ENCODE data around the gene CACNB2.

Gene CACNB2

DNA sequence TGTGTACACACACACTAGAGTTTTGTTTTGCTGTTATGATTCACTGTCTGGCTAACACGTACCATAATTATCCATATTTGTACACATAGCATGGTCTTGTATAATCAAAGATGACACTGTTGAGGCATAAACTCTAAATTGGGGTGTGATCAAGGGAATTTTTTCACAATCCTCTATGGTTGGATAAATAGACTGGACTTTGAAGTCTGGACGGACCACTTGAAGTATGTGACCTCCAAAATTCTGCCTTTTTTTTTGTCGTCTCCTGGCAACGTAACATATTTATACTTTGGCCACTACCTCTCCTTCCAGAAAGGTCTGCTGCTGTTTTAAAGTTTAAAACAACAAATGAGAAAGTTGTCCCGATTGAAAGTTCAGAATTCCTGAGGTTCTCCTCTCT, 193.4 kb downstream of the CACNB2 start:
- Mint-ChIP-seq H3K27me3 (no peaks in the 10 kb centered on the region), H3K27ac (no peak overlapping the region), H3K4me3 (no peak overlapping the region), H3K9me3 (no peaks in the 10 kb centered on the region), H3K4me1 (no peaks in the 10 kb centered on the region), H3K36me3 (no peaks in the 10 kb centered on the region)
- no peak for ATAC-seq

DNA sequence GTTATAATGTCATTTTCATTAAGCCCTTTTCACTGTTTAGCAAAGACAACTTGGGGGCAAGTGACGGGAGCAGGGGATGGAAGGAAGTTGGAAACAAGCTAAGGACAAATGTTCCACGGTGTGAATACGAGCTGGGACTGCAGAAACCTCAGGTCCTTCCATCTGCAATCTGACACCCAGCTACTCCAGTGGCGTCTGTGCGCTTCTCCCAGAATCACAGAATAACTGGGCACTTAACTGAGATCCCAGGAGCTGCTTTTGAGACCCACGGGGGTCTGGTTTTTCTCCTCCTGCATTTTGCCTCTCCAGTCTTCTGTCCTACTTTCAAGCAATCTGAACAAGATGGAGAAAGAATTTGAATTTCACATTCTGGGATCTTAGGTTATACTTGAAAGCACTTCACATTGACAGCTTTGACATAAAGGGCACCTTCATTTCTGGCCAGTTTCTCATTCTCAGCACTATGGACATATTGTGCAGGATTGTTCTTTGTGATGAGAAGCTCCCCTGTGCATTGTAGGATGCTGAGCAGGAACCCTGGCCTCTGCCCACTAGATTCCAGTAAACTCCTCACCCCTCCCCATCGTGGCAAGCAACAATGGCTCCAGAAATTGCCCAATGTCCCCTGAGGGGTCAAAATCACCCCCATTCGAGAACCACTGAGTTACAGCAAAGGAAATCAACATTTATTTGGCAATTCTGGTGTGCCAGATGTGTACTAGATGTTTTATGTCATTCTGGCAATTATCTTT, 194.1 kb downstream of the CACNB2 start:
- H3K27ac Mint-ChIP-seq, result no peak overlapping the region
- no peaks in the 10 kb centered on the region for H3K4me1 Mint-ChIP-seq
- H3K36me3 Mint-ChIP-seq, result no peaks in the 10 kb centered on the region
- no peak for ATAC-seq
- H3K9me3 Mint-ChIP-seq, result no peaks in the 10 kb centered on the region
- no peak overlapping the region for H3K4me3 Mint-ChIP-seq
- no peaks in the 10 kb centered on the region for H3K27me3 Mint-ChIP-seq

DNA sequence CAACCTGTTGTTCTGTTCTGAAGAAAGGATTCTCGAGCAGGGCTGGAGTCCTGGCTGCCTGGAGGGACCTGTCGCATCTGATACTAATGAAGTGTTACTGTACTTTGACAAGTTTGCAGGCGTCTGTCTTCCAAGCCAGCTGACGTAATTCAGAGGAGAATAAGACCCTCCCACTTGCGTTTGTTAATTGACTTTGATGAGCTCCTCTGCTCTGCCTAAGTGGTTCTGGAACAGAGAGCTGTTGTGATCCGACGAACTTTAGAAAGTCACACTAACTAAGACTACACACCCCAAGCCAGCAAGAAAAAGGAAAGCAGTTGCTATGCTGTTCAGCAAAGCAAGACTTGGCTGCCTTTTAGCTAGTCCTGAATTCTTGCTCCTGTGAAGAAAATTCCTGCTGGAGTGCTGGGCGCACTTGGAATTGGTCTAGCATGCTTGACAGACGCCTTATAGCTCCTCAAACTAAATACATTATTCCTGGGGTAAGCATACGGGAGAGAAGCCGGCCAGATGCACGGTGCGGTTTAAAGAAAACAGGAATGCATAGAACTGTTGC, 200.3 kb downstream of the CACNB2 start:
- no peaks in the 10 kb centered on the region for H3K27me3 Mint-ChIP-seq
- ATAC-seq, result no peak
- no peaks in the 10 kb centered on the region for H3K4me1 Mint-ChIP-seq
- H3K36me3 Mint-ChIP-seq, result no peaks in the 10 kb centered on the region
- H3K4me3 Mint-ChIP-seq, result no peak overlapping the region
- no peak overlapping the region for H3K27ac Mint-ChIP-seq
- no peaks in the 10 kb centered on the region for H3K9me3 Mint-ChIP-seq

DNA sequence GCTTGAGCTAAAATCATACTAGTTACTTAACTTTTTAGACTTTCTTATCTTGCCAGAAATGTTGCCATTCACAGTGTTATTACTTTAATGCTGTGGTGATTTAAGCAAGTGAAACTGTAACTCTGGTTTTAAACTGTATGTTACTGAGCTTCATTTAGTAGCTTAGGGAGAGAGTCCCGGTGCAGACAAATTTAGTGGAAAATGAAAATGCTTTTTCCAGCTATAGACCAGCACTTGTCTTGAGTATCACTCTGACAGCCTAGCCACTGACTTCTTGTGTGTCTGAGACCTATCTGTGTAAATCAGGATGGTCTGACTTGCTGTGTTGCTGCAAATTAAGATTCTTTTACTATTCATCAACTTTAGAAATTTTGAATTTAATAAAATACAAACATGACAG, 200.8 kb downstream of the CACNB2 start:
- Mint-ChIP-seq H3K36me3 (no peaks in the 10 kb centered on the region), H3K4me3 (no peak overlapping the region), H3K27me3 (no peaks in the 10 kb centered on the region), H3K4me1 (no peaks in the 10 kb centered on the region), H3K9me3 (no peaks in the 10 kb centered on the region), H3K27ac (no peak overlapping the region)
- no peak for ATAC-seq

DNA sequence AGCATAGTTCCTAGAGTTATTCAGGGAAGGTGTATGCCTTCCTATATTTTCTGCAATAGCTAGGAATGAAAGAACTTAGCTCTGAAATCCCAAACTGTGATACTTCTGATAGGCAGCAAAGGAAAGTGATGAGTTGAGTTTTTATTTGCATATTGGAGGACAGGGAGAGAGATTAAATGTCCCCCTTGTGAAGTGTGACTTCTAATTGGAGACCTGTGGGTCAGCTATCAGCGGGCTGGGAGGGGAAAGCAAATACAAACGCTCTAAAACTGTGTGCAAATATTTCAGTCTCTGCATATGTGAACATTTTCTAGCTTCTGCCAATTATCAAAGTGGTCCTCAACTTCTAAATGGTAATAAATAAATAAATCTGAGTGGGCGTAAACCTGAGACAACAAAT, 203.3 kb downstream of the CACNB2 start:
- Mint-ChIP-seq H3K27ac (no peak overlapping the region), H3K4me3 (no peak overlapping the region), H3K27me3 (peaks cover 8% of the 10 kb centered on the region), H3K9me3 (peaks cover 3% of the 10 kb centered on the region), H3K36me3 (no peaks in the 10 kb centered on the region), H3K4me1 (no peaks in the 10 kb centered on the region)
- no peak for ATAC-seq

DNA sequence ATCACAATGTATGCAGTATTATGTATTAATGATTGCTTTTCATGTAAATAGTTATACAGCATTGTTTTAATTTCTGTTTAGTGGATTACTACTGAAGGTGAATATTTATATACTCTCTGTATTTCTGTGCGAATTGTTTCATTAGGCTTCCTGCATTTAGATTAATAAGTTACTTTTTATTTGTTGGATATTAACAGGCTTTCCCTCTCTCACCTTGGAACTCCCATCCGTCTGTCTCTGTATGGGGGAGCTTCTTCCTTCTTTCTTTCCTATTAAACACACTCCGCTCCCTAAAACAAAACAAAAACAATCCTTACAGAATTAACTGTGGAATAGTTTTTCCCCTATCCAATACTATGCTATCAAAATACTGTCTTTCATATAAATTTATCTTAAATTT, 205.1 kb downstream of the CACNB2 start:
- H3K4me1 Mint-ChIP-seq, result no peaks in the 10 kb centered on the region
- peaks cover 8% of the 10 kb centered on the region for H3K27me3 Mint-ChIP-seq
- ATAC-seq, result no peak
- no peaks in the 10 kb centered on the region for H3K36me3 Mint-ChIP-seq
- H3K9me3 Mint-ChIP-seq, result peaks cover 3% of the 10 kb centered on the region
- no peak overlapping the region for H3K4me3 Mint-ChIP-seq
- H3K27ac Mint-ChIP-seq, result no peak overlapping the region

DNA sequence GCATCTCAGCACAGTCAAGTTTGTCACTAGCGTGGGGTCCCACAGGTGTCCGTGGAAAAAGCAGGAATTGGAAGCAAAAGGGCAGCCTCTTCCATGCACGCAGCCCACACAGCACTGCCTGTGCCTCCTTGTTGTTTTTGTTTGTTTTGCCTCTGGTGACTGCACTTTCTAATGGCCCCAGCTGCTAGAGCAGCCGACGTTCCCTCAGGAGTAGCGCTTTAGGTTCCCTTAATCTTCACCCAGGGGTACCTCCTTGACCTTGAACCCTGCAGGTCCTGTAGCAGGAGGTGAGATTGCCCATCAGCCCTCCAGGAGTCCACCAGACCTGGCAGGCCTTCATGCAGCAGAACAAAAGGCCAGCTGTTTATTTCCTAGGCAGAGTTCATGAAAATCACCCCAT, 210.1 kb downstream of the CACNB2 start:
- H3K4me3 Mint-ChIP-seq, result no peak overlapping the region
- H3K4me1 Mint-ChIP-seq, result no peaks in the 10 kb centered on the region
- H3K36me3 Mint-ChIP-seq, result no peaks in the 10 kb centered on the region
- no peak for ATAC-seq
- H3K9me3 Mint-ChIP-seq, result peaks cover 3% of the 10 kb centered on the region
- no peak overlapping the region for H3K27ac Mint-ChIP-seq
- peaks cover 8% of the 10 kb centered on the region for H3K27me3 Mint-ChIP-seq

DNA sequence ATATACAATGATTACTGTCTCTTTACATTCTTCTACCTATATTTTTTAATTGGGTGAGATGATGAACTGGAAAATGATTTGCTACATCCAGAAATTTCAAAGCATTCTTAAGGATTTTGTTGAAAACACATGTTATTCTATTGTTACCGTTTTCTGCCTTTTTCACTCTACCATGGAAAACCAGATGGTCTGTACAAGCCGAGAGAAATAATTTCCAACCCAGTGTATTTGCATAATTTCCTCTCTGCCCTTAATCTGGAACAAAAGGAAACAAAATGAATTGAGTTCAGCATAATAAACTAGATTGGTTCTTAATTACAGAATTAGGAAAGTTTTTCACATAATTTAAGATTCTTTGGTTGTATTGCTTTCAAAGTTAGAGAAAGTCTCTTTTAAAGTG, 211.2 kb downstream of the CACNB2 start:
- ATAC-seq, result no peak
- Mint-ChIP-seq H3K36me3 (no peaks in the 10 kb centered on the region), H3K4me1 (no peaks in the 10 kb centered on the region), H3K4me3 (no peak overlapping the region), H3K9me3 (peaks cover 3% of the 10 kb centered on the region), H3K27me3 (peaks cover 8% of the 10 kb centered on the region), H3K27ac (no peak overlapping the region)

DNA sequence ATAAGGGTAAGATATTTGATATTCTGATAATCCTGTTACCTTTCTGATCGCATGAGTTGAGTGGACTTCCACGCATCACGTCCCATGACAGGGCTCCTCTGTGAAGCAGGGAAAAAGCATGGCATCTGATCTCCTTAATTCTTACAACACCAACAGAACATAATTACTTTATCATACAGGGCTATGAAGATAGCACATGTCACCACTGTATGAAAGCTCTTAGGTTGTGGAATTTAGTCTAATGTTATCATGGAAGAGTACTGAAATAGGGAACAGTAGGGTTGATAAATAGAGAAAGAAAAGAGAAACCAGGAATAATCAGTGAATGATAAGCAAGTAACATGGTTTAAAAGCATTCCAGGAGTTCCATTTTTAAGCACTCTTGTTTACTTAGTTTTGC, 212.0 kb downstream of the CACNB2 start:
- no peak for ATAC-seq
- H3K27ac Mint-ChIP-seq, result no peak overlapping the region
- peaks cover 8% of the 10 kb centered on the region for H3K27me3 Mint-ChIP-seq
- H3K9me3 Mint-ChIP-seq, result peaks cover 3% of the 10 kb centered on the region
- H3K36me3 Mint-ChIP-seq, result no peaks in the 10 kb centered on the region
- H3K4me3 Mint-ChIP-seq, result no peak overlapping the region
- H3K4me1 Mint-ChIP-seq, result no peaks in the 10 kb centered on the region

DNA sequence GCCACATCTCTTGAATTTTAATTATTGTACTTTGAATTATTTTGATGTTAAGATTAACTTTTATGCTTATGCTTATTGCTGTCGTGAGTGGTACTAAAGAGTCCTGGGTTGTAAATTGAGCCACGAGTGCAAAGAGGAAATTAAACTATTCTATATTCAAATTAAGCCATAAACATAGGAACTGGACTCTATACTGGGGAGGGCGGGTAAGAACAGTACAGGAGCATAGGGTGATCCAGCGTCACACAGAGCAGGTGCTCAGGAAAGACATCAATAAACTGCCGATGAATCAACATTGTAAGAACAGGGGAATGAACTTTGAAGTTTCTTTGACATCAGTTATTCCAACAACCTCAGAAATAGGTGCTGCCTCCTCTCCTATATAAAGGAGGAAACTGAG, 219.6 kb downstream of the CACNB2 start:
- H3K9me3 Mint-ChIP-seq, result peaks cover 3% of the 10 kb centered on the region
- no peaks in the 10 kb centered on the region for H3K4me1 Mint-ChIP-seq
- no peak overlapping the region for H3K4me3 Mint-ChIP-seq
- H3K27ac Mint-ChIP-seq, result no peak overlapping the region
- H3K27me3 Mint-ChIP-seq, result peaks cover 7% of the 10 kb centered on the region
- ATAC-seq, result no peak
- H3K36me3 Mint-ChIP-seq, result no peaks in the 10 kb centered on the region

DNA sequence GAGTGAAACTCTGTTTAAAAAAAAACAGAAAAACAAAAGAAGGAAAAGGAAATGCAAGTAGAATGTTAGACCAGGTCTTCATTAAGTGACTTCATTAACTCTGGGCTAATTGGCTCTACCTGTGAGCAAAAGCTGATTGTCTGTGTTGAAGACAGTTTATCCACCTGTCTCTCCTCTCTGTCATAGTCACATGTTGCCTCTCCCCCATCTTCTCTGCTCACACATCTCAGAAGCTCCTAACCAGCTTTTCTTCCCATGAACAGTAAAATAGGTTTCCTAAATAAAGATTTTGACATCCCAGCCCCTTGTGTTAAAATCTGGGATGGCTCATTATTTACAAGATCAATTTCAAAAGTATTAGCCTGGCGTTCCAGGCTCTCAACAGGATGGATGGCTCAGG, 222.7 kb downstream of the CACNB2 start:
- ATAC-seq, result no peak
- Mint-ChIP-seq H3K27ac (no peak overlapping the region), H3K36me3 (no peaks in the 10 kb centered on the region), H3K27me3 (peaks cover 9% of the 10 kb centered on the region), H3K4me1 (no peaks in the 10 kb centered on the region), H3K9me3 (peaks cover 3% of the 10 kb centered on the region), H3K4me3 (no peak overlapping the region)

DNA sequence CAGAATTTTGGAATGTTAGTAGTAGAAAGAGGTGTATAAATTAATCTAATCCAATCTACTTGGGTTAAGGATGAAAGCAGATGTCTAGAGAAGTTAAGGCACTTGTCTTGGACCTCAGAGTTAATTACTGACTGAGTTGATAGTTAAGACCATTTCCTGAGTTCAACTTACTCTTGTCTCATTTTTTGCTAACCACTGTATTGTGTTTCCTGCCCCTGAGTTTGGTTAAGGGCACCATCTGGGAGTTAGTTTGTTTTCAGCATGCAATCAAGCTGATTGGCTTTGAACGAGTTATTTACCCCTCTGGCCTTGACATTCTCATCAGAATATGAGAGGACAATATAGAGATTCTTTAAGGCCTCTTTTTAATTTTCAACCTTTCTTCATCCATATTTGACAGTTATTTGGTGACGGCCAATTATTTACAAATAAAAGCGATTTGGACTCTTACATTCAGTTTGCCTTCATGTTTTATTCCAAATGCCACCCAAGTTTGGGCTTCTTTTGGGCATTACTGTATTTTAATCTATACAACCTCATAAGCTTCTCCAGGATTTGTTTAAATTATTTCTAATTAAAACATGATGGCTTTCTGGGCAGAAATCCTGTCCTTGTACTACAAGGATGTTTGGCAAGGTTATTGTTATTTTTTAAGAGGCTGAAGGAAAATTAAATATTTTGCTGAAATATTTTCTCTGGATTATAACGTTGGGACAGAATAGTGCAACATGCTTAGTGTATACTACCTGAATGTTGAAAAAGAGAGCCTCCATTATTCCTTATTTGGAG, 225.0 kb downstream of the CACNB2 start:
- H3K36me3 Mint-ChIP-seq, result no peaks in the 10 kb centered on the region
- no peak overlapping the region for H3K4me3 Mint-ChIP-seq
- H3K4me1 Mint-ChIP-seq, result no peaks in the 10 kb centered on the region
- ATAC-seq, result no peak
- peaks cover 9% of the 10 kb centered on the region for H3K27me3 Mint-ChIP-seq
- H3K27ac Mint-ChIP-seq, result no peak overlapping the region
- peaks cover 3% of the 10 kb centered on the region for H3K9me3 Mint-ChIP-seq

DNA sequence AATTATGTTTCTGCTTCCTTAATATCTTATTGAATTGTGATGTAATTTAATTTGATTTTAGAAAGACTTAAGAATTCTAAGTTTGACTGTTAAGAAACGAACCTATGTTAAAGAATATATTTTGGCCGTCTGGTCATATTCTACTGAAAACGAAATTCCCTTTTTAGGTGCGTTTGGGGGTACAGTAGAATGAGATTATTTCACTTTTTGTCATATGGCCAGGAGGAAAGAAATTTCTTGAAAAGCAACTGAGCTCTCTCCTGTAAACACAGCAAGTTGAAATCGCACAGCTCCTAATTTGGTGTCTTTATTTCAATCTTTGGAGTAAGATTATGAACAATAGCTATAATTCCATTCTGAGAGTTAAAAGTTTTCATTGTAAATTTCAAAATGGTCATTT, 227.6 kb downstream of the CACNB2 start:
- no peak for ATAC-seq
- H3K9me3 Mint-ChIP-seq, result peaks cover 3% of the 10 kb centered on the region
- H3K27me3 Mint-ChIP-seq, result peaks cover 9% of the 10 kb centered on the region
- H3K27ac Mint-ChIP-seq, result no peak overlapping the region
- no peak overlapping the region for H3K4me3 Mint-ChIP-seq
- no peaks in the 10 kb centered on the region for H3K4me1 Mint-ChIP-seq
- H3K36me3 Mint-ChIP-seq, result no peaks in the 10 kb centered on the region

DNA sequence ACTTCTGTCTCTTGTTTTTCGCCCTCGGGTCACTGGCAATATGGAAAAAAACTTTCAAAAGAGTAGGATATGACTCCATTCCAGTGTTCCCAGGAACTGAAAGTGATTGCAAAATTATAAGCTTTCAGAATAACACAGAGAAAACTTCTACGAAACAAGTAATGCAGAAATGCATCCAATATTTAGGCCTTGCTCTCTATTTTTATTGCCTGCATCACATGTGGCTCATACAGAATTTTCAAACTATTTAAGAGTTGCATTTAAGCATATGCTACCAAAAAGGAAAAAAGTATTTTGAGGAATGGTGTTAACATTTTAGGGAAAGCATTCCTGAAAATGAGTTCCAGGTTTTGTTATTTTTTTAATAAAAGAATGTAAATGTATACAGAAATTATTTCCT, 228.0 kb downstream of the CACNB2 start:
- H3K27me3 Mint-ChIP-seq, result peaks cover 9% of the 10 kb centered on the region
- no peak overlapping the region for H3K4me3 Mint-ChIP-seq
- H3K27ac Mint-ChIP-seq, result no peak overlapping the region
- peaks cover 3% of the 10 kb centered on the region for H3K9me3 Mint-ChIP-seq
- no peak for ATAC-seq
- H3K36me3 Mint-ChIP-seq, result no peaks in the 10 kb centered on the region
- no peaks in the 10 kb centered on the region for H3K4me1 Mint-ChIP-seq

DNA sequence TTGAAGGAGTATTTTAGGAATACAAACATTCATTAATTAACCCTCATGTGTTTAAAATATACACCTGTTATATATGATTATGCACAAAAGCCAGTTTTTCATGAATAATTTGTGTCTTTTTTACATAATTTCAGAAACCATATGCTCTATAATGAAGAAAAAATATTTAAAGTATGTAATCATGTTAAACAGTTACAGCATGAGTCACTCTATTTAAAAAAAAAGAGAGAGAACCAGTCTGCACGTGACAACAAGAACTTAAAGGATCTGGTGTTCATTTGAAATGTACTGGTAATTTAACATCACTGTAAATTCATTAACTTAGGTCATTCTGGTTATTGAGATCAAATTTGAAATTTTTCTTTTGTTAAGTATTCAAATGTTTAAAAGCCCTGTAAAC, 228.5 kb downstream of the CACNB2 start:
- H3K9me3 Mint-ChIP-seq, result peaks cover 3% of the 10 kb centered on the region
- no peak overlapping the region for H3K27ac Mint-ChIP-seq
- H3K36me3 Mint-ChIP-seq, result no peaks in the 10 kb centered on the region
- no peaks in the 10 kb centered on the region for H3K4me1 Mint-ChIP-seq
- H3K27me3 Mint-ChIP-seq, result peaks cover 9% of the 10 kb centered on the region
- ATAC-seq, result no peak
- no peak overlapping the region for H3K4me3 Mint-ChIP-seq
